ENCODE results near the gene MYNN. TPM values are rescaled to one million over a fixed set of nuclear protein-coding genes. Genes with fewer than 3 reads are reported as not detected.

Gene MYNN
- total and polyA plus RNA-seq, 9 of the 15 experiments (the other 6 are each of a cell fraction or from before 2014, with no cell fraction given) = 10.4 to 35.7 (median 21.3) TPM

DNA sequence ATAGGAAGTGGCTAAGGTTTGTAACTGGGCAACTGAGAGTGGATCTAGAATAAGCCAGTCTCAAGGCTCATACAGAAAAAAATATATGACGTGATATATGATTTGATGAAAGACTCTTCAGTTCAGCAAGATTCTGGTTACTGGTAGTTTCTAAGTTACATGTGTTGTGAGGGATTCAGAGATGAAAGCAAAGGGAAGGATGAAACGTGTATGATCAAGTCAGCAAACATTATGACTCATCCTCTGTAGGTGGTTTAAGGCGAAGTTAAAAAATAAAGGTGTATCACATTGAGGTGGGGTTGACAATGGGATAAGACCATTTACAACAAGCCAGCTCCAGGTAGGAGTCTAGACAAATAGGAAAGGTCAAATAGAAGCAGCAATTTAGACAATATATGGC, 24.5 kb upstream of the MYNN start:
- in situ Hi-C loops (cut with MboI) (loop anchor here (10.0 kb wide), 1 partner anchor 604 kb away; no protein-coding TSS in a partner anchor), intact Hi-C loops (cut with micrococcal nuclease) (loop anchor here (10.0 kb wide), 3 partner anchors 534 to 1534 kb away; no protein-coding TSS in a partner anchor)
- ChIA-PET CTCF (ENCODE audit: low intra/inter-chr PET ratio) (no interaction called here), POLR2A (no interaction called here)
- BruUV-seq (replicated peaks) = no TSS peak
- Histone ChIP-seq H4K20me1 (replicated peaks; ENCODE audit: control insufficient read depth, insufficient read depth, low read length) (no peaks in the 10 kb centered on the region), H3K9ac (ENCODE audit: insufficient read depth in 1 of 2, low read depth in 2 of 2, low read length in 2 of 2) (no peak overlapping the region), H2AFZ (ENCODE audit: low read depth, low read length) (no peak overlapping the region), H3K79me2 (ENCODE audit: control insufficient read depth, insufficient read depth, low read length) (no peaks in the 10 kb centered on the region), H3K36me3 (ENCODE audit: control insufficient read depth, insufficient read depth, low read length) (no peaks in the 10 kb centered on the region), H3K4me3 (no peak overlapping the region), H3K9me1 (ENCODE audit: control insufficient read depth, insufficient read depth, low read length) (no peaks in the 10 kb centered on the region), H3K4me1 (replicated peaks in 1 of 2; ENCODE audit: control insufficient read depth in 2 of 2, insufficient read depth in 2 of 2, low read length in 2 of 2) (peaks cover 3 to 12% of the 10 kb centered on the region in 2 experiments; a peak in 2 of 5 replicates), H3K4me2 (ENCODE audit: insufficient read depth, low read length) (no peak overlapping the region), H3K9me3 (replicated peaks; ENCODE audit: control insufficient read depth, insufficient read depth, low read depth, low read length) (no peaks in the 10 kb centered on the region), H3K27ac (ENCODE audit: extremely low read depth, low read depth, low read length) (no peak overlapping the region), H3K27me3 (ENCODE audit: control insufficient read depth in 2 of 2, insufficient read depth in 2 of 2, low read length in 2 of 2) (peaks cover 3 to 8% of the 10 kb centered on the region in 2 experiments; a peak in 3 of 5 replicates)
- FAIRE-seq (no peak), DNase-seq (ENCODE audit: extremely low read depth in 1 of 4, low spot score in 3 of 4) (no peak), ATAC-seq (no peak)
- 6% methylated on average over 3 of the region's 3 CpGs for WGBS (ENCODE audit: insufficient coverage, low coverage, missing lambda C conversion rate)
- TF ChIP-seq FOSL1 (tag; conservative IDR thresholded peaks at IDR 0.05) (peak; percentile 29; the same call in 1 of the 2 replicates), JUND (IDR thresholded peaks at IDR 0.05; ENCODE audit: borderline replicate concordance, low read depth, low read length) (no peak), JUND (tag; IDR thresholded peaks at IDR 0.05; ENCODE audit: borderline replicate concordance, low read depth, low read length) (peak; percentile 21; the same call in 1 of the 3 replicates), CHD4 (IDR thresholded peaks at IDR 0.05; ENCODE audit: insufficient read depth, insufficient replicate concordance, low read depth, low read length, poor library complexity, severe bottlenecking) (no peak), NCOA6 (IDR thresholded peaks at IDR 0.05) (no peak), SMAD2 (IDR thresholded peaks at IDR 0.05; ENCODE audit: low read depth, low read length) (no peak), NBN (IDR thresholded peaks at IDR 0.05; ENCODE audit: low read depth) (no peak), ZNF253 (CRISPR knock-in tag; conservative IDR thresholded peaks at IDR 0.05) (no peak), PRPF4 (IDR thresholded peaks at IDR 0.05; ENCODE audit: insufficient read depth, low read depth, low read length, poor library complexity, severe bottlenecking) (no peak), FOS (IDR thresholded peaks at IDR 0.05; ENCODE audit: extremely low read depth, insufficient read length) (no peak), ATF1 (CRISPR knock-in tag; IDR thresholded peaks at IDR 0.05) (no peak), ATF1 (tag; IDR thresholded peaks at IDR 0.05) (no peak), GATA2 (CRISPR knock-in tag; IDR thresholded peaks at IDR 0.05) (no peak), ZFP36 (IDR thresholded peaks at IDR 0.05; ENCODE audit: low read depth, low read length, partially characterized antibody) (no peak)
- TF ChIP-seq, protein P1, sequence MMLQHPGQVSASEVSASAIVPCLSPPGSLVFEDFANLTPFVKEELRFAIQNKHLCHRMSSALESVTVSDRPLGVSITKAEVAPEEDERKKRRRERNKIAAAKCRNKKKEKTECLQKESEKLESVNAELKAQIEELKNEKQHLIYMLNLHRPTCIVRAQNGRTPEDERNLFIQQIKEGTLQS (IDR thresholded peaks at IDR 0.05) = peak; percentile 70
- TF ChIP-seq, protein P1 (CRISPR knock-in tag; conservative IDR thresholded peaks at IDR 0.05) = no peak
- TF ChIP-seq, protein P2, sequence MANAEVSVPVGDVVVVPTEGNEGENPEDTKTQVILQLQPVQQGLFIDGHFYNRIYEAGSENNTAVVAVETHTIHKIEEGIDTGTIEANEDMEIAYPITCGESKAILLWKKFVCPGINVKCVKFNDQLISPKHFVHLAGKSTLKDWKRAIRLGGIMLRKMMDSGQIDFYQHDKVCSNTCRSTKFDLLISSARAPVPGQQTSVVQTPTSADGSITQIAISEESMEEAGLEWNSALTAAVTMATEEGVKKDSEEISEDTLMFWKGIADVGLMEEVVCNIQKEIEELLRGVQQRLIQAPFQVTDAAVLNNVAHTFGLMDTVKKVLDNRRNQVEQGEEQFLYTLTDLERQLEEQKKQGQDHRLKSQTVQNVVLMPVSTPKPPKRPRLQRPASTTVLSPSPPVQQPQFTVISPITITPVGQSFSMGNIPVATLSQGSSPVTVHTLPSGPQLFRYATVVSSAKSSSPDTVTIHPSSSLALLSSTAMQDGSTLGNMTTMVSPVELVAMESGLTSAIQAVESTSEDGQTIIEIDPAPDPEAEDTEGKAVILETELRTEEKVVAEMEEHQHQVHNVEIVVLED (CRISPR knock-in tag; IDR thresholded peaks at IDR 0.05) = no peak
- TF ChIP-seq, protein P3, sequence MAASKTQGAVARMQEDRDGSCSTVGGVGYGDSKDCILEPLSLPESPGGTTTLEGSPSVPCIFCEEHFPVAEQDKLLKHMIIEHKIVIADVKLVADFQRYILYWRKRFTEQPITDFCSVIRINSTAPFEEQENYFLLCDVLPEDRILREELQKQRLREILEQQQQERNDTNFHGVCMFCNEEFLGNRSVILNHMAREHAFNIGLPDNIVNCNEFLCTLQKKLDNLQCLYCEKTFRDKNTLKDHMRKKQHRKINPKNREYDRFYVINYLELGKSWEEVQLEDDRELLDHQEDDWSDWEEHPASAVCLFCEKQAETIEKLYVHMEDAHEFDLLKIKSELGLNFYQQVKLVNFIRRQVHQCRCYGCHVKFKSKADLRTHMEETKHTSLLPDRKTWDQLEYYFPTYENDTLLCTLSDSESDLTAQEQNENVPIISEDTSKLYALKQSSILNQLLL (CRISPR knock-in tag; IDR thresholded peaks at IDR 0.05; ENCODE audit: borderline replicate concordance) = no peak

Measured in K562 (cell line).